GM12878 (cell line): ENCODE results near the gene MYO1E. TPM values are rescaled to one million over a fixed set of nuclear protein-coding genes. Genes with fewer than 3 reads are reported as not detected.
A peak's percentile ranks its signal among the peaks of the same experiment; 100 is the strongest.

Experiments used
- E2F4 ChIP-seq: IDR thresholded peaks from 2 replicates; pipeline ENCODE4 v1.6.1; 2012; ENCODE audit warnings: low read depth, low read length, improper control_type of control experiment
- EZH2 ChIP-seq: IDR thresholded peaks from 2 replicates; pipeline ENCODE4 v1.6.1; 2012; ENCODE audit warnings: low read depth, mild to moderate bottlenecking, control low read depth, inconsistent platforms, low read length, borderline replicate concordance; ENCODE audit not compliant: control insufficient read depth
- FOS ChIP-seq: IDR thresholded peaks from 3 replicates; pipeline ENCODE4 v1.6.1; 2011; ENCODE audit warnings: borderline replicate concordance; ENCODE audit not compliant: insufficient read length; ENCODE audit errors: extremely low read depth
- MEF2A ChIP-seq: IDR thresholded peaks from 2 replicates; pipeline ENCODE4 v1.6.1; 2011; ENCODE audit warnings: low read depth, mild to moderate bottlenecking, low read length, moderate library complexity; ENCODE audit not compliant: insufficient read depth
- NBN ChIP-seq: fragments of 450-650 bp; IDR thresholded peaks from 2 replicates; pipeline ENCODE4 v1.6.1; 2016
- NFYB ChIP-seq: IDR thresholded peaks from 2 replicates; pipeline ENCODE4 v1.6.1; 2011; ENCODE audit warnings: low read depth, mild to moderate bottlenecking, low read length, improper control_type of control experiment, moderate library complexity; ENCODE audit not compliant: insufficient read depth
- POLR2A ChIP-seq: IDR thresholded peaks from 2 replicates; pipeline ENCODE4 v1.6.1; 2011; ENCODE audit warnings: low read depth, mild to moderate bottlenecking, low read length
- RELA ChIP-seq: fragments of 450-650 bp; IDR thresholded peaks from 2 replicates; pipeline ENCODE4 v1.8.0; 2014; ENCODE audit warnings: borderline replicate concordance; ENCODE audit not compliant: partially characterized antibody
- SIN3A ChIP-seq: IDR thresholded peaks from 2 replicates; pipeline ENCODE4 v1.6.1; 2012; ENCODE audit warnings: low read depth, low read length, improper control_type of control experiment
- SUZ12 ChIP-seq: fragments of 200-600 bp; sonication (generic); IDR thresholded peaks from one replicate; pipeline ENCODE4 v1.6.1; 2018; ENCODE audit warnings: antibody characterized with exemption, mild to moderate bottlenecking; ENCODE audit not compliant: unreplicated experiment
- USF2 ChIP-seq: IDR thresholded peaks from 2 replicates; pipeline ENCODE4 v1.6.1; 2011; ENCODE audit warnings: low read depth, low read length, improper control_type of control experiment, borderline replicate concordance
- YY1 ChIP-seq: IDR thresholded peaks from 2 replicates; pipeline ENCODE4 v1.6.1; 2011; ENCODE audit warnings: low read depth, mild to moderate bottlenecking, low read length
- polyA plus RNA-seq, 11 experiments: library from polyadenylated mRNA; depleted of rRNA in 4 of 11; unstranded in 6 of 11; stranded (reverse) in 5 of 11; fragments of >200 nt; fragmentation: Nextera tagmentation in 4 of 11; fragmentation: Illumina TruSeq in 1 of 11; extraction: Ambion mirVana in 4 of 11; extraction: Trizol in 1 of 11; gene quantifications; 1 replicate in 1 of 11; 2 replicates in 10 of 11; pipeline versions ENCODE4 v1.2.1 to v1.2.3, GENCODE V29; 2011 to 2016; ENCODE audit warnings: inconsistent platforms in 2 of 11, missing spikeins in 2 of 11, low read depth in 1 of 11
- total RNA-seq, 4 experiments: library from RNA; depleted of rRNA in 3 of 4; stranded (reverse); fragments of >200 nt in 3 of 4; fragmentation: Illumina TruSeq in 1 of 4; extraction: Trizol in 1 of 4; gene quantifications; 2 replicates each; pipeline versions ENCODE4 v1.2.1 to v1.2.3, GENCODE V29; 2013 to 2021

The MYO1E gene
- total and polyA plus RNA-seq, 10 of the 15 experiments (the other 5 are each of a cell fraction or from before 2014, with no cell fraction given), result 10.3 to 266 (median 64.9) TPM

GRCh38 chr15:59313641-59314332 is 58.9 kb downstream of the MYO1E start (continued):
- TF ChIP-seq YY1 (peak; percentile 76), POLR2A (0 out of 2 replicates have a peak, but pooled peaks have one; percentile 31), FOS (no peak), SUZ12 (no peak), MEF2A (peak; percentile 95), EZH2 (no peak), NFYB (no peak), USF2 (no peak), SIN3A (no peak), E2F4 (no peak), NBN (no peak; the same call in 1 of the 2 replicates), RELA (peak; percentile 92)
